Neuronal stem cell (in vitro differentiated cells): ENCODE data around the gene ATP8B3.

Source experiments
- DNase-seq: peaks from one replicate; pipeline ENCODE4 v3.0.0-alpha.2; 2013; ENCODE audit warnings: low spot score
- H2AFZ ChIP-seq: one replicate; pipeline ENCODE4 v1.6.1; 2013; ENCODE audit warnings: mild to moderate bottlenecking, low read length, inconsistent platforms
- H2AK5ac ChIP-seq: 2 replicates; pipeline ENCODE4 v1.6.1; 2013; ENCODE audit warnings: low read depth, mild to moderate bottlenecking, inconsistent platforms, low read length, moderate library complexity, mixed read lengths
- H2BK120ac ChIP-seq: 2 replicates; pipeline ENCODE4 v1.6.1; 2013; ENCODE audit warnings: low read depth, mild to moderate bottlenecking, inconsistent platforms, low read length, moderate library complexity, mixed read lengths
- H2BK12ac ChIP-seq: one replicate; pipeline ENCODE4 v1.6.1; 2013; ENCODE audit warnings: low read length, inconsistent platforms
- H2BK15ac ChIP-seq: 2 replicates; pipeline ENCODE4 v1.6.1; 2013; ENCODE audit warnings: mild to moderate bottlenecking, low read length, inconsistent platforms, mixed read lengths
- H2BK5ac ChIP-seq: one replicate; pipeline ENCODE4 v1.6.1; 2013; ENCODE audit warnings: inconsistent platforms, mild to moderate bottlenecking, low read length, moderate library complexity
- H3K14ac ChIP-seq: one replicate; pipeline ENCODE4 v1.6.1; 2013; ENCODE audit warnings: low read length, inconsistent platforms
- H3K18ac ChIP-seq: 2 replicates; pipeline ENCODE4 v1.6.1; 2013; ENCODE audit warnings: low read length, inconsistent platforms
- H3K23ac ChIP-seq: 2 replicates; pipeline ENCODE4 v1.6.1; 2013; ENCODE audit warnings: low read depth, mild to moderate bottlenecking, mixed read lengths, low read length, inconsistent platforms; ENCODE audit not compliant: poor library complexity
- H3K27ac ChIP-seq: replicated peaks from 3 replicates; pipeline ENCODE4 v1.5.1; 2013; ENCODE audit warnings: low read length, inconsistent platforms
- H3K27me3 ChIP-seq, 3 experiments: 2 replicates each; pipeline ENCODE4 v1.6.1; 2013; ENCODE audit warnings: low read length in 3 of 3, mild to moderate bottlenecking in 2 of 3, inconsistent platforms in 1 of 3, low read depth in 1 of 3, mixed read lengths in 1 of 3, moderate library complexity in 1 of 3; ENCODE audit not compliant: control insufficient read depth in 3 of 3, insufficient read depth in 3 of 3
- H3K36me3 ChIP-seq, 2 donors: replicated peaks in 1 of 2; 2 replicates each; pipeline ENCODE4 v1.6.1; 2013; ENCODE audit warnings: low read length in 2 of 2; ENCODE audit not compliant: control insufficient read depth in 2 of 2, insufficient read depth in 2 of 2
- H3K4ac ChIP-seq: 2 replicates; pipeline ENCODE4 v1.6.1; 2013; ENCODE audit warnings: inconsistent platforms, mild to moderate bottlenecking, low read length, moderate library complexity
- H3K4me1 ChIP-seq, 2 donors: 1 replicate in 1 of 2; 2 replicates in 1 of 2; pipeline ENCODE4 v1.6.1; 2013; ENCODE audit warnings: low read length in 2 of 2, low read depth in 1 of 2; ENCODE audit not compliant: control insufficient read depth in 2 of 2, insufficient read depth in 1 of 2
- H3K4me2 ChIP-seq: one replicate; pipeline ENCODE4 v1.6.1; 2013; ENCODE audit warnings: mild to moderate bottlenecking, low read length, inconsistent platforms; ENCODE audit not compliant: insufficient read depth, poor library complexity, severe bottlenecking
- H3K4me3 ChIP-seq, 2 donors: 2 replicates each; pipeline ENCODE4 v1.5.1; 2013; ENCODE audit warnings: low read length in 2 of 2, mild to moderate bottlenecking in 2 of 2, inconsistent platforms in 1 of 2, moderate library complexity in 1 of 2
- H3K79me1 ChIP-seq: one replicate; pipeline ENCODE4 v1.6.1; 2013; ENCODE audit warnings: low read depth, mild to moderate bottlenecking, inconsistent platforms, low read length, moderate library complexity
- H3K9ac ChIP-seq: one replicate; pipeline ENCODE4 v1.6.1; 2013; ENCODE audit warnings: mild to moderate bottlenecking, low read depth, low read length, inconsistent platforms; ENCODE audit not compliant: poor library complexity
- H3K9me3 ChIP-seq, 2 donors: replicated peaks in 1 of 2; 2 replicates each; pipeline versions ENCODE3 to v1.6.1; 2013; ENCODE audit warnings: low read length in 2 of 2, mild to moderate bottlenecking in 2 of 2, inconsistent platforms in 1 of 2, low read depth in 1 of 2, mixed read lengths in 1 of 2, moderate library complexity in 1 of 2; ENCODE audit not compliant: control insufficient read depth in 2 of 2, insufficient read depth in 1 of 2
- H4K8ac ChIP-seq: one replicate; pipeline ENCODE4 v1.6.1; 2013; ENCODE audit warnings: low read depth, mild to moderate bottlenecking, inconsistent platforms, low read length, moderate library complexity
- H4K91ac ChIP-seq: one replicate; pipeline ENCODE4 v1.6.1; 2013; ENCODE audit warnings: low read length, low read depth, mild to moderate bottlenecking, inconsistent platforms; ENCODE audit not compliant: poor library complexity
- WGBS, 2 donors: extraction: QIAGEN DNeasy Blood & Tissue Kit; methylation state at CpG; one replicate each; pipeline ENCODE4 v1.1.7; 2013; ENCODE audit warnings: missing lambda C conversion rate in 2 of 2, mixed read lengths in 1 of 2; ENCODE audit not compliant: insufficient read length in 2 of 2, insufficient replicate concordance in 1 of 2; ENCODE audit errors: extremely low coverage in 2 of 2; 5-methylcytosine and 5-hydroxymethylcytosine counted together

The ATP8B3 gene

GRCh38 chr19:1796395-1797142 lies 15.5 kb downstream of the ATP8B3 start:
- Histone ChIP-seq H4K8ac (no peak overlapping the region), H3K27me3 (peaks cover 0 to 5% (median 0%) of the 10 kb centered on the region in 3 experiments), H3K23ac (peak overlapping the region; percentile 89), H2BK12ac (peak overlapping the region; percentile 73), H3K9me3 (no peaks in the 10 kb centered on the region), H3K27ac (no peak overlapping the region), H3K79me1 (peaks cover 2% of the 10 kb centered on the region), H2AFZ (no peak overlapping the region), H3K4ac (no peak overlapping the region), H2BK15ac (peak overlapping the region; percentile 58), H3K14ac (peak overlapping the region; percentile 38), H3K4me3 (no peak overlapping the region), H3K18ac (peak overlapping the region; percentile 80), H3K4me2 (no peak overlapping the region), H2BK120ac (no peak overlapping the region), H2BK5ac (no peak overlapping the region), H3K36me3 (no peaks in the 10 kb centered on the region), H3K4me1 (peaks cover 0 to 2% of the 10 kb centered on the region in 2 donors), H4K91ac (peak overlapping the region; percentile 72), H2AK5ac (peak overlapping the region; percentile 90), H3K9ac (no peak overlapping the region)
- no CpG with 5 or more reads among the region's 52 CpGs for WGBS, 2 donors
- no peak for DNase-seq

DNA sequence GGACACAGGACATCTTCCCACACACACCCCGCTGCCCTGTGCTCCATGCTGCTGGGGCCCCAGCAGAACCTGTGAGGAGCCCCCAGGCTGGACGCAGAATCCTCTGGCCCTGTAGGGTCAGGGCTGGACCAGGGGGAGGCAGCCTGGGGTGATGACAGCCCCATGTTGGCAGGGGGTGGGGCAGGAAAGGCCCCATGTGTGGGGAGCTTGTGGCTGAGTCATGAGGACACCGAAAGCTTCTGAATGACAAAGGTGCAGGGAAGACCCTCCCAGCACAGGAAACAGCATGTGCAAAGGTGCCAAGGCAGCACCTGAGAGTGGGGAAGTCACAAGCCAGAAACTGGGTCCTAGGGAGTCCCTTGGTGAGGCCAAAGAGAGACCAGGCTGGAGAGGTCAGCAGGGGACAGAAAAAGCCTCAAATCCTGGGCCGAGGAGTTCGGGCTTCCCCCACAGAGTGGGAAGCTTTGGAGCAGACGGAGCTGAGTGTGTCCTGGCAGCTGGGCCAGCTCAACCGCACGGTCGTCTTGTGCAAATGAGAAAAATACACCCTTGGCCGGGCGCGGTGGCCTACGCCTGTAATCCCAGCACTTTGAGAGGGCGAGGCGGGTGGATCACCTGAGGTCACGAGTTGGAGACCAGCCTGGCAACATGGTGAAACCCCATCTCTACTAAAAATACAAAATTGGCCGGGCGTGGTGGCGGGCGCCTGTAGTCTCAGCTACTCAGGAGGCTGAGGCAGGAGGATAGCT lies 17.5 kb downstream of the ATP8B3 start:
- Histone ChIP-seq H4K8ac (no peak overlapping the region), H3K9me3 (peaks cover 0 to 3% of the 10 kb centered on the region in 2 donors), H3K4ac (no peak overlapping the region), H3K9ac (no peak overlapping the region), H2AK5ac (peak overlapping the region; percentile 68), H3K18ac (peak overlapping the region; percentile 5), H3K36me3 (no peaks in the 10 kb centered on the region), H2AFZ (no peak overlapping the region), H3K79me1 (peaks cover 2% of the 10 kb centered on the region), H3K4me3 (no peak overlapping the region), H4K91ac (no peak overlapping the region), H2BK12ac (no peak overlapping the region), H2BK120ac (no peak overlapping the region), H3K27me3 (peaks cover 0 to 7% (median 5%) of the 10 kb centered on the region in 3 experiments), H3K27ac (no peak overlapping the region), H3K14ac (no peak overlapping the region), H3K23ac (peak overlapping the region; percentile 93), H2BK5ac (no peak overlapping the region), H3K4me2 (no peak overlapping the region), H2BK15ac (peak overlapping the region; percentile 49), H3K4me1 (peaks cover 0 to 2% of the 10 kb centered on the region in 2 donors)
- no CpG with 5 or more reads among the region's 20 CpGs for WGBS, 2 donors
- DNase-seq: no peak

DNA sequence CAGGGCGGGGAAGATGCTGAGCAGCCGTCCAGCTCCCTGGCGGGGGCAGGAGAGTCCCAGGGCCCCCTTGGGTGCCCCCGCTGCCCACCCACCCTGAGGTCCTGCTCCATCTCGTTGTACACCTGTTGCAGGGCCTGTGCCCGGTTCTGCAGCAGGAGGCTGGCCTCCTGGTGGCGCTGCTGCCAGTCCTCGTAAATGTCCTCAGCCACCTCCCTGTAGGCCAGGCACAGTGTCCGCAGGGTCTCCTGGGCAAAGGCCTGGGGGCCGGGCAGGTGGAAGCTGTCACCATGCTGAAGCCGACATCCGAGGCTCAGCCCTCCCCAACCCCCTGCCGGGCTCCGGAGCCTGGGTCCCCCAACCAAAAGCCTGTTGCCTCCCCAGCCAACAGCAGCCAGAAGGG lies 20.2 kb downstream of the ATP8B3 start:
- H3K9me3 ChIP-seq: peaks cover 0 to 3% of the 10 kb centered on the region in 2 donors
- no peak overlapping the region for H2AFZ ChIP-seq
- peaks cover 4 to 21% (median 21%) of the 10 kb centered on the region in 3 experiments for H3K27me3 ChIP-seq
- H4K8ac ChIP-seq: no peak overlapping the region
- peak overlapping the region; percentile 43 for H3K23ac ChIP-seq
- no peak overlapping the region for H2BK5ac ChIP-seq
- no CpG with 5 or more reads among the region's 14 CpGs for WGBS, 2 donors
- peaks cover 0 to 6% of the 10 kb centered on the region in 2 donors for H3K4me1 ChIP-seq
- H3K14ac ChIP-seq: no peak overlapping the region
- no peak overlapping the region for H2BK15ac ChIP-seq
- H3K4me2 ChIP-seq: no peak overlapping the region
- H4K91ac ChIP-seq: no peak overlapping the region
- H3K79me1 ChIP-seq: peaks cover 4% of the 10 kb centered on the region
- no peak overlapping the region for H3K27ac ChIP-seq
- no peak overlapping the region for H2BK12ac ChIP-seq
- H3K4me3 ChIP-seq: no peak overlapping the region
- DNase-seq: no peak
- H2AK5ac ChIP-seq: peak overlapping the region; percentile 63
- H3K9ac ChIP-seq: no peak overlapping the region
- H3K18ac ChIP-seq: no peak overlapping the region
- H2BK120ac ChIP-seq: no peak overlapping the region
- H3K4ac ChIP-seq: no peak overlapping the region
- H3K36me3 ChIP-seq: no peaks in the 10 kb centered on the region
